Upper lobe of right lung (tissue), 1 donor: Measurements from ENCODE around the gene VPS51. TPM values are rescaled to one million over a fixed set of nuclear protein-coding genes. Genes with fewer than 3 reads are reported as not detected.
A peak's percentile ranks its signal among the peaks of the same experiment; 100 is the strongest.

Source experiments
- ATAC-seq: fragments of 200-7000 bp; cut with Tn5 transposase; one replicate; pipeline ENCODE4 v1.9.1; 2020; ENCODE audit warnings: mild to moderate bottlenecking, moderate library complexity
- DNase-seq: peaks from one replicate; pipeline ENCODE4 v3.0.0-alpha.2; 2020
- H3K27ac ChIP-seq: fragments of 200-600 bp; one replicate; pipeline ENCODE4 v1.8.0; 2022
- H3K27me3 ChIP-seq: fragments of 200-600 bp; one replicate; pipeline ENCODE4 v1.8.0; 2022; ENCODE audit warnings: mild to moderate bottlenecking
- H3K36me3 ChIP-seq: fragments of 200-600 bp; one replicate; pipeline ENCODE4 v1.8.0; 2022
- H3K4me1 ChIP-seq: fragments of 200-600 bp; one replicate; pipeline ENCODE4 v1.8.0; 2022
- H3K4me3 ChIP-seq: fragments of 200-600 bp; one replicate; pipeline ENCODE4 v1.8.0; 2022; ENCODE audit warnings: mild to moderate bottlenecking
- H3K9me3 ChIP-seq: fragments of 200-600 bp; one replicate; pipeline ENCODE4 v1.8.0; 2022
- CTCF ChIP-seq: fragments of 200-600 bp; IDR thresholded peaks from one replicate; pipeline ENCODE4 v1.8.0; 2022; ENCODE audit warnings: antibody characterized with exemption
- intact Hi-C: fragments of 100-400 bp; cut with DNase I; formaldehyde crosslinking; loops from one replicate; pipeline ENCODE4 v1.11.0; 2022
- microRNA-seq: library from miRNA; unstranded; fragments of <30 nt; microRNA quantifications from one replicate; pipeline ENCODE4 v1.2.0, GENCODE V29; 2020; ENCODE audit warnings: borderline microRNAs expressed
- total RNA-seq: library from RNA; stranded (reverse); fragmentation: NEBNext Ultra II Directional; extraction: Animal tissue kit (Norgen Biotek cat#: 25700); gene quantifications from one replicate; pipeline ENCODE4 v1.2.1, GENCODE V29; 2021
- donor health status: DM: no; HTN: yes; CAD: no; lungs with severe emphysema.

VPS51 gene
- total RNA-seq, 1 donor from 2014 or later, result 101 TPM

- Histone ChIP-seq H3K4me1 (no peaks in the 10 kb centered on the region), H3K27me3 (no peaks in the 10 kb centered on the region), H3K36me3 (no peaks in the 10 kb centered on the region), H3K9me3 (no peaks in the 10 kb centered on the region), H3K4me3 (no peak overlapping the region), H3K27ac (no peak overlapping the region)
- DNase-seq (no peak), ATAC-seq (peak; percentile 66)
- TF ChIP-seq CTCF, result no peak
- intact Hi-C loops, result no loop called here
Observed at GRCh38 chr11:65157336-65157735, 61.3 kb downstream of the VPS51 start.

GRCh38 chr11:65159012-65159411, 63.0 kb downstream of the VPS51 start:
- no peak for ATAC-seq
- no peaks in the 10 kb centered on the region for H3K4me1 ChIP-seq
- no peak for DNase-seq
- H3K36me3 ChIP-seq, result no peaks in the 10 kb centered on the region
- H3K27me3 ChIP-seq, result no peaks in the 10 kb centered on the region
- TF ChIP-seq CTCF, result no peak
- no peak overlapping the region for H3K27ac ChIP-seq
- intact Hi-C loops, result no loop called here
- no peak overlapping the region for H3K4me3 ChIP-seq
- H3K9me3 ChIP-seq, result no peaks in the 10 kb centered on the region

GRCh38 chr11:65160643-65161042, 64.6 kb downstream of the VPS51 start:
- H3K27ac ChIP-seq, result no peak overlapping the region
- intact Hi-C loops, result no loop called here
- no peak overlapping the region for H3K4me3 ChIP-seq
- H3K4me1 ChIP-seq, result no peaks in the 10 kb centered on the region
- no peaks in the 10 kb centered on the region for H3K9me3 ChIP-seq
- no peaks in the 10 kb centered on the region for H3K27me3 ChIP-seq
- no peaks in the 10 kb centered on the region for H3K36me3 ChIP-seq
- no peak for TF ChIP-seq CTCF
- no peak for DNase-seq
- no peak for ATAC-seq

Small RNA genes within 50 kb of the gene (microRNA-seq; reads per million reads assigned to microRNA genes)
- gene MIR6751, result 0.50 reads per million

Other genes starting within 250 kb of the VPS51 start
- 94.6 TPM for gene EHD1, start 217.6 kb upstream of the VPS51 start, total RNA-seq
- 23.2 TPM for gene ATG2A, start 179.0 kb upstream of the VPS51 start, total RNA-seq
- 29.4 TPM for gene PPP2R5B, start 171.5 kb upstream of the VPS51 start, total RNA-seq
- gene GPHA2, start 160.3 kb upstream of the VPS51 start, total RNA-seq, result not detected
- not detected for gene MAJIN, start 124.1 kb upstream of the VPS51 start, total RNA-seq
- gene BATF2, start 99.2 kb upstream of the VPS51 start, total RNA-seq, result 7.5 TPM
- 84.4 TPM for gene ARL2, start 82.1 kb upstream of the VPS51 start, total RNA-seq
- 27.1 TPM for gene SNX15, start 68.8 kb upstream of the VPS51 start, total RNA-seq
- gene SAC3D1, start 55.0 kb upstream of the VPS51 start, total RNA-seq, result 10.2 TPM
- gene NAALADL1, start 37.7 kb upstream of the VPS51 start, total RNA-seq, result 10.0 TPM
- 1.7 TPM for gene CDCA5, start 12.2 kb upstream of the VPS51 start, total RNA-seq
- 32.1 TPM for gene ZFPL1, start 12.0 kb upstream of the VPS51 start, total RNA-seq
- 39.0 TPM for gene TM7SF2, start 15.7 kb downstream of the VPS51 start, total RNA-seq
- 7.5 TPM for gene ZNHIT2, start 21.5 kb downstream of the VPS51 start, total RNA-seq
- 754 TPM for gene FAU, start 25.9 kb downstream of the VPS51 start, total RNA-seq
- 53.7 TPM for gene MRPL49, start 26.1 kb downstream of the VPS51 start, total RNA-seq
- gene SYVN1, start 38.3 kb downstream of the VPS51 start, total RNA-seq, result 69.0 TPM
- gene SPDYC, start 74.0 kb downstream of the VPS51 start, total RNA-seq, result not detected
- gene CAPN1, start 85.7 kb downstream of the VPS51 start, total RNA-seq, result 179 TPM
- 9.5 TPM for gene POLA2, start 165.7 kb downstream of the VPS51 start, total RNA-seq
- gene CDC42EP2, start 218.7 kb downstream of the VPS51 start, total RNA-seq, result 27.5 TPM
- gene DPF2, start 237.6 kb downstream of the VPS51 start, total RNA-seq, result 53.7 TPM